ENCODE data around the gene DYSF. TPM values are rescaled to one million over a fixed set of nuclear protein-coding genes. Genes with fewer than 3 reads are reported as not detected.

DYSF gene
- total RNA-seq, 1 donor: 3.5 TPM

DNA sequence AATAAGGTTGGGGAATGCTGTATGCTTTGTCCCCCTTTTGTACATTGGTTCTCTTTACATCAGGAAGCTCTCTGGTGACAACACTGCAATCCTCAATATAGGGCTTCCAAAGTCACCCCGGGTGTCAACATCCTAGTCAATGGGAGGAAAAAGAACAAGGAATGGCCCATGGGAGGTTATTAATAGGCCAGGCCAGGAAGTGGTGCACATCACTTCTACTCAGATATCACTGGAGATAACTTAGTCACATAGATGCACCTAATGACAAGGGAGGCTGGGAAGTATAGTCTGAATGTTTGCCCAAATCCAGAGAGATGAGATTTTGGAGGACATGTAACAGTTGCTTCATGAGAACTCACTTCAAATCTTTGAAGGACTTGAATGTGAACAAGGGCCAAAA, 274.7 kb downstream of the DYSF start:
- DNase-seq (ENCODE audit: low read depth): no peak
- TF ChIP-seq CTCF (IDR thresholded peaks at IDR 0.05; ENCODE audit: insufficient read depth, low read depth, low read length): no peak
- no peak overlapping the region for H3K4me3 ChIP-seq (ENCODE audit: low read depth, low read length)

- no peak overlapping the region for H3K4me3 ChIP-seq (ENCODE audit: low read depth, low read length)
- DNase-seq (ENCODE audit: low read depth): no peak
- no peak for TF ChIP-seq CTCF (IDR thresholded peaks at IDR 0.05; ENCODE audit: insufficient read depth, low read depth, low read length)
Observed at GRCh38 chr2:71730785-71731383, 277.5 kb downstream of the DYSF start.

GRCh38 chr2:71734620-71735019, 281.3 kb downstream of the DYSF start:
- TF ChIP-seq CTCF (IDR thresholded peaks at IDR 0.05; ENCODE audit: insufficient read depth, low read depth, low read length): no peak
- no peak overlapping the region for H3K4me3 ChIP-seq (ENCODE audit: low read depth, low read length)
- DNase-seq (ENCODE audit: low read depth): no peak

DNA sequence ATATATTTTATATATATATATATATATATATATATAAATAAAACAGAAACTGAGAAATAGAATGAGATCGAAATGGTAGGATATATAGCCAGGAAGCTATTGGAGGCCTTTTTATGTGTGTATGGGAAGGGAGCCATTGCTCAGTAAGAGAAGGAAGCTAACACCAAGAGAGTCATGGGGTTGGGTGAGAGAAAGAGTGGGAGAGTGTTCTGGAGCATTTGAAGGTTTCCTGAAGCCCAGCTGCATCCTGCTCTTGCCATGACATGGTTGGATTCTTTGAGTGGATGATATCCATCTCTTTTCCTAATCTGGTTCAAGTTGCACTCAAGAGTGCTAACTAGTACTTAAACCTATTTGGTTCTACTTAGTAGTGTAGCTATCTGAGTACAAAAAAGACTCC, 282.3 kb downstream of the DYSF start:
- TF ChIP-seq CTCF (IDR thresholded peaks at IDR 0.05; ENCODE audit: insufficient read depth, low read depth, low read length): no peak
- DNase-seq (ENCODE audit: low read depth): no peak
- H3K4me3 ChIP-seq (ENCODE audit: low read depth, low read length): no peak overlapping the region

Other genes with a start within 250 kb of the DYSF start
- gene PAIP2B, start 226.5 kb upstream of the DYSF start, total RNA-seq: under 0.01 and 0.43 TPM in 2 replicates
- gene ZNF638, start 121.8 kb upstream of the DYSF start, total RNA-seq: 117 and 139 TPM in 2 replicates